PC-3 (cell line): ENCODE data around the gene POLR3GL. TPM values are rescaled to one million over a fixed set of nuclear protein-coding genes. Genes with fewer than 3 reads are reported as not detected.
A peak's percentile ranks its signal among the peaks of the same experiment; 100 is the strongest.

Source experiments
- ATAC-seq: fragments of 200-7000 bp; cut with Tn5 transposase; 2 replicates; pipeline ENCODE4 v1.9.1; 2020; ENCODE audit warnings: mild to moderate bottlenecking, moderate library complexity
- BruUV-seq: library from RNA; stranded (reverse); fragments of 400-500 nt; replicated peaks from 2 replicates; lab custom pipeline; 2021; lab: Mats Ljungman, UMichigan
- CTCF ChIA-PET: fragments of 300-600 bp; sonication (Branson Sonifier 250); formaldehyde crosslinking; loops from one replicate; lab custom pipeline; 2022; ENCODE audit warnings: antibody characterized with exemption; lab: Charles Lee
- POLR2A ChIA-PET: fragments of 300-600 bp; sonication (Branson Sonifier 250); formaldehyde crosslinking; loops from one replicate; lab custom pipeline; 2022; ENCODE audit warnings: antibody characterized with exemption; ENCODE audit not compliant: unreplicated experiment; lab: Charles Lee
- DNase-seq: peaks from one replicate; pipeline ENCODE4 v3.0.0-alpha.2; 2015
- H2AFZ ChIP-seq: fragments of 300-600 bp; sonication (generic); 2 replicates; pipeline ENCODE4 v1.6.0; 2016; ENCODE audit warnings: antibody characterized with exemption, low read length
- H3F3A ChIP-seq: fragments of 300-600 bp; sonication (generic); one replicate; pipeline ENCODE4 v1.6.0; 2017; ENCODE audit warnings: antibody characterized with exemption, low read length, control low read depth, mild to moderate bottlenecking; ENCODE audit not compliant: unreplicated experiment
- H3K27ac ChIP-seq: fragments of 300-600 bp; sonication (generic); 2 replicates; pipeline ENCODE4 v1.5.1; 2016; ENCODE audit warnings: mild to moderate bottlenecking, low read length
- H3K27me3 ChIP-seq: fragments of 300-600 bp; sonication (generic); 2 replicates; pipeline ENCODE4 v1.6.1; 2016; ENCODE audit warnings: low read length, mixed read lengths
- H3K36me3 ChIP-seq: fragments of 300-600 bp; sonication (generic); 2 replicates; pipeline ENCODE4 v1.6.1; 2016; ENCODE audit warnings: low read depth, mixed run types, low read length, mixed read lengths
- H3K4me1 ChIP-seq: fragments of 300-600 bp; sonication (generic); 2 replicates; pipeline ENCODE4 v1.5.1; 2016; ENCODE audit warnings: low read length; ENCODE audit not compliant: insufficient read depth
- H3K4me2 ChIP-seq: fragments of 300-600 bp; sonication (generic); 2 replicates; pipeline ENCODE4 v1.6.0; 2016; ENCODE audit warnings: low read length
- H3K4me3 ChIP-seq: fragments of 300-600 bp; sonication (generic); 2 replicates; pipeline ENCODE4 v1.5.1; 2016; ENCODE audit warnings: mild to moderate bottlenecking, low read length, mixed read lengths
- H3K79me2 ChIP-seq: fragments of 300-600 bp; sonication (generic); 2 replicates; pipeline ENCODE4 v1.6.1; 2017; ENCODE audit warnings: low read length, mixed read lengths
- H3K9ac ChIP-seq: fragments of 300-600 bp; sonication (generic); 2 replicates; pipeline ENCODE4 v1.6.0; 2016; ENCODE audit warnings: mild to moderate bottlenecking, low read length
- H3K9me2 ChIP-seq: fragments of 300-600 bp; sonication (generic); replicated peaks from 2 replicates; pipeline ENCODE4 v1.6.1; 2016; ENCODE audit warnings: mixed run types, low read length, mixed read lengths
- H3K9me3 ChIP-seq: fragments of 300-600 bp; sonication (generic); 2 replicates; pipeline ENCODE4 v1.6.1; 2016; ENCODE audit warnings: low read length, mixed read lengths
- H4K20me1 ChIP-seq: fragments of 300-600 bp; sonication (generic); 2 replicates; pipeline ENCODE4 v1.6.1; 2016; ENCODE audit warnings: low read length, mixed read lengths
- EZH2 ChIP-seq: fragments of 300-600 bp; sonication (generic); IDR thresholded peaks from one replicate; pipeline ENCODE4 v1.6.1; 2017; ENCODE audit warnings: antibody characterized with exemption, mild to moderate bottlenecking, low read length; ENCODE audit not compliant: unreplicated experiment
- EZH2phosphoT487 ChIP-seq: fragments of 300-600 bp; sonication (generic); IDR thresholded peaks from 2 replicates; pipeline ENCODE4 v1.6.1; 2018; ENCODE audit warnings: mild to moderate bottlenecking, antibody characterized with exemption, low read length, borderline replicate concordance
- intact Hi-C: fragments of 100-400 bp; cut with micrococcal nuclease; formaldehyde crosslinking; loops from 2 replicates; pipeline ENCODE4 v1.9.0; 2023
- total RNA-seq: library from RNA; depleted of rRNA; stranded (reverse); fragments of >200 nt; gene quantifications from 2 replicates; pipeline ENCODE4 v1.2.3, GENCODE V29; 2014
- TF ChIP-seq, protein P1 (sequence below): fragments of 300-600 bp; sonication (generic); conservative IDR thresholded peaks from 2 replicates; pipeline ENCODE4 v1.5.1; 2017; ENCODE audit warnings: antibody characterized with exemption, low read depth, mild to moderate bottlenecking, low read length

The POLR3GL gene
- total RNA-seq, 1 experiment from 2014 or later, result 8.4 TPM

GRCh38 chr1:145959333-145959732 is 5.2 kb upstream of the POLR3GL start:
- CTCF ChIA-PET, result interaction anchor here (1.5 kb wide), 1 partner anchor 114 kb away, joined by 10 read pairs; the partner anchor contains the start of gene NUDT17
- no TSS peak for BruUV-seq
- POLR2A ChIA-PET, result no interaction called here

GRCh38 chr1:145959957-145960467 is 4.5 kb upstream of the POLR3GL start:
- H3K9me3 ChIP-seq, result no peaks in the 10 kb centered on the region
- ChIA-PET CTCF (no interaction called here), POLR2A (no interaction called here)
- H3K27me3 ChIP-seq, result no peaks in the 10 kb centered on the region
- H2AFZ ChIP-seq, result no peak overlapping the region
- peaks cover 20% of the 10 kb centered on the region for H3K79me2 ChIP-seq
- intact Hi-C loops, result loop anchor here (2.0 to 5.0 kb wide), 2 partner anchors 15 to 43 kb away; partner anchors contain the start of gene PEX11B
- DNase-seq (no peak), ATAC-seq (no peak)
- H3K9me2 ChIP-seq, result no peaks in the 10 kb centered on the region
- H3K4me3 ChIP-seq, result peak overlapping the region; percentile 76; the same call in 1 of the 2 replicates
- H3K36me3 ChIP-seq, result no peaks in the 10 kb centered on the region
- H3K4me2 ChIP-seq, result peak overlapping the region; percentile 91; the same call in 1 of the 2 replicates
- H3K9ac ChIP-seq, result no peak overlapping the region
- no peak overlapping the region for H3K27ac ChIP-seq
- peaks cover 60% of the 10 kb centered on the region for H3K4me1 ChIP-seq
- no peaks in the 10 kb centered on the region for H3F3A ChIP-seq
- no peaks in the 10 kb centered on the region for H4K20me1 ChIP-seq
- BruUV-seq, result no TSS peak
- TF ChIP-seq EZH2phosphoT487 (no peak), EZH2 (no peak)
- TF ChIP-seq, protein P1, sequence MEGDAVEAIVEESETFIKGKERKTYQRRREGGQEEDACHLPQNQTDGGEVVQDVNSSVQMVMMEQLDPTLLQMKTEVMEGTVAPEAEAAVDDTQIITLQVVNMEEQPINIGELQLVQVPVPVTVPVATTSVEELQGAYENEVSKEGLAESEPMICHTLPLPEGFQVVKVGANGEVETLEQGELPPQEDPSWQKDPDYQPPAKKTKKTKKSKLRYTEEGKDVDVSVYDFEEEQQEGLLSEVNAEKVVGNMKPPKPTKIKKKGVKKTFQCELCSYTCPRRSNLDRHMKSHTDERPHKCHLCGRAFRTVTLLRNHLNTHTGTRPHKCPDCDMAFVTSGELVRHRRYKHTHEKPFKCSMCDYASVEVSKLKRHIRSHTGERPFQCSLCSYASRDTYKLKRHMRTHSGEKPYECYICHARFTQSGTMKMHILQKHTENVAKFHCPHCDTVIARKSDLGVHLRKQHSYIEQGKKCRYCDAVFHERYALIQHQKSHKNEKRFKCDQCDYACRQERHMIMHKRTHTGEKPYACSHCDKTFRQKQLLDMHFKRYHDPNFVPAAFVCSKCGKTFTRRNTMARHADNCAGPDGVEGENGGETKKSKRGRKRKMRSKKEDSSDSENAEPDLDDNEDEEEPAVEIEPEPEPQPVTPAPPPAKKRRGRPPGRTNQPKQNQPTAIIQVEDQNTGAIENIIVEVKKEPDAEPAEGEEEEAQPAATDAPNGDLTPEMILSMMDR, result no peak

More at GRCh38 chr1:145959333-145959732, 5.2 kb upstream of the POLR3GL start:
- no peaks in the 10 kb centered on the region for H3F3A ChIP-seq
- no peak for DNase-seq
- no peaks in the 10 kb centered on the region for H4K20me1 ChIP-seq
- intact Hi-C loops, result loop anchor here (2.0 to 5.0 kb wide), 2 partner anchors 15 to 42 kb away; partner anchors contain the start of gene PEX11B
- H3K9me2 ChIP-seq, result no peaks in the 10 kb centered on the region
- no peaks in the 10 kb centered on the region for H3K36me3 ChIP-seq
- no peak overlapping the region for H3K27ac ChIP-seq
- no peak overlapping the region for H3K4me2 ChIP-seq
- TF ChIP-seq, protein P1, result no peak
- TF ChIP-seq EZH2phosphoT487 (no peak), EZH2 (no peak)
- no peaks in the 10 kb centered on the region for H3K9me3 ChIP-seq
- peaks cover 20% of the 10 kb centered on the region for H3K79me2 ChIP-seq
- ATAC-seq, result no peak
- no peak overlapping the region for H2AFZ ChIP-seq
- peaks cover 60% of the 10 kb centered on the region for H3K4me1 ChIP-seq
- H3K27me3 ChIP-seq, result no peaks in the 10 kb centered on the region
- H3K9ac ChIP-seq, result no peak overlapping the region
- no peak overlapping the region for H3K4me3 ChIP-seq

GRCh38 chr1:145960468-145961108 is 3.9 kb upstream of the POLR3GL start:
- no TSS peak for BruUV-seq
- Histone ChIP-seq H3K9me2 (no peaks in the 10 kb centered on the region), H3K9ac (no peak overlapping the region), H3K27ac (no peak overlapping the region), H3F3A (no peaks in the 10 kb centered on the region), H2AFZ (peak overlapping the region; percentile 83), H3K79me2 (peaks cover 16% of the 10 kb centered on the region), H3K27me3 (no peaks in the 10 kb centered on the region), H3K4me3 (peak overlapping the region; percentile 76), H4K20me1 (no peaks in the 10 kb centered on the region), H3K4me1 (peaks cover 57% of the 10 kb centered on the region), H3K36me3 (no peaks in the 10 kb centered on the region), H3K9me3 (no peaks in the 10 kb centered on the region), H3K4me2 (peak overlapping the region; percentile 91)
- DNase-seq, result peak; percentile 46
- ChIA-PET POLR2A (no interaction called here), CTCF (no interaction called here)
- TF ChIP-seq, protein P1, result peak; percentile 20; the same call in 1 of the 2 replicates
- TF ChIP-seq EZH2 (no peak), EZH2phosphoT487 (no peak)
- intact Hi-C loops, result no loop called here
- no peak for ATAC-seq
